Measurements from ENCODE around the gene CD37. TPM values are rescaled to one million over a fixed set of nuclear protein-coding genes. Genes with fewer than 3 reads are reported as not detected.

CD37 gene
- total and polyA plus RNA-seq, 2 donors (not counting 1 experiment from before 2014, with no cell fraction given): not detected

GRCh38 chr19:49337267-49338022, 2.2 kb downstream of the CD37 start:
- Histone ChIP-seq H4K20me1 (ENCODE audit: control insufficient read depth, extremely low read depth, insufficient read depth, low read length) (no peaks in the 10 kb centered on the region), H3K4me3 (replicated peaks in 1 of 4; ENCODE audit: control extremely low read depth in 1 of 4, insufficient read depth in 1 of 4, low read depth in 3 of 4, low read length in 4 of 4) (no peak overlapping the region), H3K9me3 (ENCODE audit: control insufficient read depth, insufficient read depth, low read depth, low read length) (no peaks in the 10 kb centered on the region), H3K27ac (ENCODE audit: insufficient read depth, low read length) (no peak overlapping the region), H3K36me3 (ENCODE audit: control insufficient read depth, insufficient read depth, low read length) (peaks cover 2% of the 10 kb centered on the region), H3K9ac (ENCODE audit: insufficient read depth, low read length) (no peak overlapping the region), H2AFZ (ENCODE audit: low read length) (no peak overlapping the region), H3K4me1 (ENCODE audit: control insufficient read depth, extremely low read depth, insufficient read depth, low read length) (peaks cover 4% of the 10 kb centered on the region), H3K27me3 (ENCODE audit: control insufficient read depth, insufficient read depth, low read length) (peaks cover 7% of the 10 kb centered on the region), H3K4me2 (ENCODE audit: extremely low read depth, insufficient read depth, low read length) (no peak overlapping the region), H3K79me2 (ENCODE audit: control insufficient read depth, insufficient read depth, low read length) (no peaks in the 10 kb centered on the region)
- no peak for DNase-seq (ENCODE audit: low read depth in 2 of 2)
- TF ChIP-seq, protein P1, sequence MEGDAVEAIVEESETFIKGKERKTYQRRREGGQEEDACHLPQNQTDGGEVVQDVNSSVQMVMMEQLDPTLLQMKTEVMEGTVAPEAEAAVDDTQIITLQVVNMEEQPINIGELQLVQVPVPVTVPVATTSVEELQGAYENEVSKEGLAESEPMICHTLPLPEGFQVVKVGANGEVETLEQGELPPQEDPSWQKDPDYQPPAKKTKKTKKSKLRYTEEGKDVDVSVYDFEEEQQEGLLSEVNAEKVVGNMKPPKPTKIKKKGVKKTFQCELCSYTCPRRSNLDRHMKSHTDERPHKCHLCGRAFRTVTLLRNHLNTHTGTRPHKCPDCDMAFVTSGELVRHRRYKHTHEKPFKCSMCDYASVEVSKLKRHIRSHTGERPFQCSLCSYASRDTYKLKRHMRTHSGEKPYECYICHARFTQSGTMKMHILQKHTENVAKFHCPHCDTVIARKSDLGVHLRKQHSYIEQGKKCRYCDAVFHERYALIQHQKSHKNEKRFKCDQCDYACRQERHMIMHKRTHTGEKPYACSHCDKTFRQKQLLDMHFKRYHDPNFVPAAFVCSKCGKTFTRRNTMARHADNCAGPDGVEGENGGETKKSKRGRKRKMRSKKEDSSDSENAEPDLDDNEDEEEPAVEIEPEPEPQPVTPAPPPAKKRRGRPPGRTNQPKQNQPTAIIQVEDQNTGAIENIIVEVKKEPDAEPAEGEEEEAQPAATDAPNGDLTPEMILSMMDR (conservative IDR thresholded peaks at IDR 0.05 in 1 of 2, IDR thresholded peaks at IDR 0.05 in 1 of 2; ENCODE audit: low read depth in 1 of 2, low read length in 2 of 2): no peak
- no peak for TF ChIP-seq EZH2 (IDR thresholded peaks at IDR 0.05; ENCODE audit: low read length, missing control alignments)

DNA sequence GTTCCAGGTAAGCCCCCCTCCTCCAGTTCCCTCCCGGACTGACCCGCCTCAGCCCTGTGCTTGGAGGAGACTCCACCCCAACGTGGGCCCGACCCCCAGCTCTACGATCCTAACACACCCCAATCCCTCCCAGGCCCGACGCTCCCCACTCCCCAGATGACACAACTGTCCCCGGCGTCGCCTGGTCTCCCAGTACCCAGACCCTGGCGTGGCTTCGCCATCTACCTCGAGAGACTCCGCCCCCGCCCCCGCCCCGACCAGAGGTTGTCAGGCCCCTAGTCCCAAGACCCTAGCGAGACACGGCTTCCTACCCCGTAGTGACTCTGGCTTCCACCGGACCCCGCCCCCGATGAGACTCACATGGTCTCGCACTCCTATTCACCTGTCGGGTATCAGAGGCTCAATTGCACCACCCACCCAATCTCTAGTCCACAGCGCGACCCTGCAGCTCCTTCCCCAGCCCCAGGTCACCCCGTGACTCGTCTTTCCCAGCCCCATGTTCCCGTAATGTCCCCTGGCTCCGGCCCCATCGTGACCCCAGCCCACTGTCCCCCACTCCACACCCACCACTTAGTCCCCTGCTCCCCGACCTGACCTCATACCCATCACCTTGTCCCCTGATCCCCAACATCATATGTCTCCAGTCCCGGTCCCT, 2.9 kb downstream of the CD37 start:
- H2AFZ ChIP-seq (ENCODE audit: low read length): no peak overlapping the region
- no peak overlapping the region for H3K9ac ChIP-seq (ENCODE audit: insufficient read depth, low read length)
- peaks cover 7% of the 10 kb centered on the region for H3K27me3 ChIP-seq (ENCODE audit: control insufficient read depth, insufficient read depth, low read length)
- no peaks in the 10 kb centered on the region for H3K9me3 ChIP-seq (ENCODE audit: control insufficient read depth, insufficient read depth, low read depth, low read length)
- no peak overlapping the region for H3K4me3 ChIP-seq (replicated peaks in 1 of 4; ENCODE audit: control extremely low read depth in 1 of 4, insufficient read depth in 1 of 4, low read depth in 3 of 4, low read length in 4 of 4)
- TF ChIP-seq EZH2 (IDR thresholded peaks at IDR 0.05; ENCODE audit: low read length, missing control alignments): no peak
- TF ChIP-seq, protein P1 (conservative IDR thresholded peaks at IDR 0.05 in 1 of 2, IDR thresholded peaks at IDR 0.05 in 1 of 2; ENCODE audit: low read depth in 1 of 2, low read length in 2 of 2): no peak
- H3K36me3 ChIP-seq (ENCODE audit: control insufficient read depth, insufficient read depth, low read length): peaks cover 3% of the 10 kb centered on the region
- H4K20me1 ChIP-seq (ENCODE audit: control insufficient read depth, extremely low read depth, insufficient read depth, low read length): no peaks in the 10 kb centered on the region
- H3K79me2 ChIP-seq (ENCODE audit: control insufficient read depth, insufficient read depth, low read length): no peaks in the 10 kb centered on the region
- H3K27ac ChIP-seq (ENCODE audit: insufficient read depth, low read length): no peak overlapping the region
- H3K4me2 ChIP-seq (ENCODE audit: extremely low read depth, insufficient read depth, low read length): no peak overlapping the region
- no peak for DNase-seq (ENCODE audit: low read depth in 2 of 2)
- peaks cover 4% of the 10 kb centered on the region for H3K4me1 ChIP-seq (ENCODE audit: control insufficient read depth, extremely low read depth, insufficient read depth, low read length)

DNA sequence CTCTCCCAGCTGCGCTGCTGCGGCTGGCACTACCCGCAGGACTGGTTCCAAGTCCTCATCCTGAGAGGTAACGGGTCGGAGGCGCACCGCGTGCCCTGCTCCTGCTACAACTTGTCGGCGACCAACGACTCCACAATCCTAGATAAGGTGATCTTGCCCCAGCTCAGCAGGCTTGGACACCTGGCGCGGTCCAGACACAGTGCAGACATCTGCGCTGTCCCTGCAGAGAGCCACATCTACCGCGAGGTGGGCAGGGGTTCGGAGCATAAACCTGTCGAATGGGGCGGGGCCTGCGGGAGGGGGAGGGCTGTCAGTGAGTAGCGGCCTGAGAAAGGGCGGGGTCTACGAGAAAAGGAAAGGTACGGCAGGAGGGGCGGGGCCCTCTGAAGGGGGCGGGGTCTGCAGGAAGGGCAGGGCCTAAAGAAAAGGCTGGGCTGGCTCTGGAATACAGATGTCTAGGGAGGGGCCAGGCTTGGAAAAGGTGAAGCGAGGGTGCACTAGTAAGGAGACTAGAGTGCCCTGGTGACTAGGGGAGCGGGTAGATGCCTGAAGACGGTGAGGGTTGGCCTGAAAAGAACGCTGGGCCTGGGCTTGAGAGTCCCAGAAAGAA, 3.6 kb downstream of the CD37 start:
- no peak for TF ChIP-seq EZH2 (IDR thresholded peaks at IDR 0.05; ENCODE audit: low read length, missing control alignments)
- TF ChIP-seq, protein P1 (conservative IDR thresholded peaks at IDR 0.05 in 1 of 2, IDR thresholded peaks at IDR 0.05 in 1 of 2; ENCODE audit: low read depth in 1 of 2, low read length in 2 of 2): no peak
- Histone ChIP-seq H3K4me1 (ENCODE audit: control insufficient read depth, extremely low read depth, insufficient read depth, low read length) (peaks cover 4% of the 10 kb centered on the region), H3K9ac (ENCODE audit: insufficient read depth, low read length) (no peak overlapping the region), H3K4me2 (ENCODE audit: extremely low read depth, insufficient read depth, low read length) (peak overlapping the region; percentile 25), H3K27me3 (ENCODE audit: control insufficient read depth, insufficient read depth, low read length) (peaks cover 7% of the 10 kb centered on the region), H3K9me3 (ENCODE audit: control insufficient read depth, insufficient read depth, low read depth, low read length) (no peaks in the 10 kb centered on the region), H3K79me2 (ENCODE audit: control insufficient read depth, insufficient read depth, low read length) (no peaks in the 10 kb centered on the region), H4K20me1 (ENCODE audit: control insufficient read depth, extremely low read depth, insufficient read depth, low read length) (no peaks in the 10 kb centered on the region), H3K36me3 (ENCODE audit: control insufficient read depth, insufficient read depth, low read length) (peaks cover 4% of the 10 kb centered on the region), H3K27ac (ENCODE audit: insufficient read depth, low read length) (no peak overlapping the region), H3K4me3 (replicated peaks in 1 of 4; ENCODE audit: control extremely low read depth in 1 of 4, insufficient read depth in 1 of 4, low read depth in 3 of 4, low read length in 4 of 4) (peak overlapping the region in 2 of 4 experiments; percentile 16 to 29), H2AFZ (ENCODE audit: low read length) (peak overlapping the region; percentile 8)
- peak; percentile 19 to 49 for DNase-seq (ENCODE audit: low read depth in 2 of 2)
